ENCODE data around the gene NREP.

- TF ChIP-seq POLR2AphosphoS5 (IDR thresholded peaks at IDR 0.05; ENCODE audit: low read depth, low read length): no peak
- TF ChIP-seq TAF1 (IDR thresholded peaks at IDR 0.05; ENCODE audit: borderline replicate concordance, insufficient read depth, low read length): no peak
- no peak for TF ChIP-seq SIN3A (IDR thresholded peaks at IDR 0.05; ENCODE audit: borderline replicate concordance, insufficient read depth, low read length)
- no peak for TF ChIP-seq FOXP2 (optimal IDR thresholded peaks at IDR 0.05; ENCODE audit: borderline replicate concordance, extremely low read depth, extremely low read length, insufficient read depth)
Observed at GRCh38 chr5:111741278-111741677, 15.7 kb downstream of the NREP start.

Data from PFSK-1 (cell line).